GM21737 (cell line): ENCODE measurements around the gene TAF4.
"Not testable (repeated sequence)": the region's sequence is repeated elsewhere in the genome, so short reads cannot be mapped to it uniquely, and the experiment has no call there.

Experiments
- ATAC-seq: cut with Tn5 transposase; IDR thresholded peaks from one replicate; pipeline ENCODE4 v1.9.1; 2021; ENCODE audit warnings: mild to moderate bottlenecking, moderate library complexity; ENCODE audit not compliant: unreplicated experiment

TAF4 gene

DNA sequence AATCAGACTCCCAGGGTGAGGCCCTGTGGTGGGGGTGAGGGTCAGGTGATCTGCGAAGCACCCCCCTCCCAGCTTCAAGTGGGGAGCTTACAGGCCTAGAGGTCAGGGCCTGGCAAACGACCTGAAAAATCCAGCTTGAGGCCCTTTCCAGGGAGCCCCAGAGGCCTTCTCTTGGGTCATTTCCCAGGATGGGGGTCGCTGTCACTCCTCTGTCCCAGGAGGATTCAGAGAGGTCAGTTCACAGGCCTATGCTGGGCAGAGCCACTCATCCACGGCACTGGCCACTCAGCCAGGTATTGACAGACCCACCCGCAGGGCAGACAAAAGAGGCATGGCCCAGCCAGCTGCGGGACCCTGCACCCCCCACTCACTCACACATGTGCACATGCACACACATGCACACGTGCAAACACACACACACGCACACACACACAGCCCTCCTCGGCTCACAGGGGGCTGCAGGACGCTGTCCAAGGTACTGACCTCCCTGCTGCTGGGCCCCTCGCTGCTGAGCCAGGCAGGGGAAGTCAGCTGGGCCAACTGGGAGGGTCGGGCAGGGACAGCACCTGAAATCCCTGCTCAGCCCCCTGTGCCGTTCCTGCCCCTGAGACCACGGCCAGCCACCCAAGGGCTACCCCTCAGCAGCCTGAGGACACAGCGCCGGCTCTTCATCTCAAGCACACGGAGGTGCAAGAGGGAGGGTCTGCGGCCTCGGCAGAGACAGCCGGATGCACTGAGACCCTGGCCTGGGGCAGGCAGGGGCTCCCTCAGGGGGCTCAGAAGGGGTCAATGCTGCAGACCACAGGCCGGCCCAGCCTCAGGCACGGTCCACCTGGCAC is 113.8 kb downstream of the TAF4 start:
- no peak for ATAC-seq

GRCh38 chr20:61950641-61951071 is 115.0 kb downstream of the TAF4 start:
- no peak for ATAC-seq

- ATAC-seq: no peak
Measured at GRCh38 chr20:61949714-61950640, 115.7 kb downstream of the TAF4 start.

DNA sequence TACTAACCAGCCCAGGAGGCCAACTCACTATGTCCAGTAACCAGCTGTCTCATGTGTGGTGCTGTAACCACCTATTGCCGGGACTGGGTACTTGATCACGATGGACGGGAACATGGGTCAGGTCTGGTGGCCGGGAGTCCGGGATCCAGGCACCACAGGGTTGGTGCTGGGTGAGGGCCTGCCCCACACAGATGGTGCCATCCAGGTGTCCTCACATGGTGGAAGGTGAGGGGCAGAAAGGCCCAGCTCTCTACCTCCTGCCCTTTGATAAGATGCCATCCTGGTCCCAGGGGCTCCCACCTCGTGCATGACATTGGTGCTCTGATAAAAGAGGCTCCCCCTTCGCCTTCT is 116.3 kb downstream of the TAF4 start:
- ATAC-seq: no peak

- ATAC-seq: no peak
Measured at GRCh38 chr20:61948586-61949362, 116.9 kb downstream of the TAF4 start.

- ATAC-seq: not testable (repeated sequence)
Measured at GRCh38 chr20:61948056-61948455, 117.6 kb downstream of the TAF4 start.

- ATAC-seq: not testable (repeated sequence)
Measured at GRCh38 chr20:61945495-61945894, 120.2 kb downstream of the TAF4 start.

- not testable (repeated sequence) for ATAC-seq
Measured at GRCh38 chr20:61944967-61945366, 120.7 kb downstream of the TAF4 start.

GRCh38 chr20:61942526-61942925 is 123.2 kb downstream of the TAF4 start:
- ATAC-seq: no peak

DNA sequence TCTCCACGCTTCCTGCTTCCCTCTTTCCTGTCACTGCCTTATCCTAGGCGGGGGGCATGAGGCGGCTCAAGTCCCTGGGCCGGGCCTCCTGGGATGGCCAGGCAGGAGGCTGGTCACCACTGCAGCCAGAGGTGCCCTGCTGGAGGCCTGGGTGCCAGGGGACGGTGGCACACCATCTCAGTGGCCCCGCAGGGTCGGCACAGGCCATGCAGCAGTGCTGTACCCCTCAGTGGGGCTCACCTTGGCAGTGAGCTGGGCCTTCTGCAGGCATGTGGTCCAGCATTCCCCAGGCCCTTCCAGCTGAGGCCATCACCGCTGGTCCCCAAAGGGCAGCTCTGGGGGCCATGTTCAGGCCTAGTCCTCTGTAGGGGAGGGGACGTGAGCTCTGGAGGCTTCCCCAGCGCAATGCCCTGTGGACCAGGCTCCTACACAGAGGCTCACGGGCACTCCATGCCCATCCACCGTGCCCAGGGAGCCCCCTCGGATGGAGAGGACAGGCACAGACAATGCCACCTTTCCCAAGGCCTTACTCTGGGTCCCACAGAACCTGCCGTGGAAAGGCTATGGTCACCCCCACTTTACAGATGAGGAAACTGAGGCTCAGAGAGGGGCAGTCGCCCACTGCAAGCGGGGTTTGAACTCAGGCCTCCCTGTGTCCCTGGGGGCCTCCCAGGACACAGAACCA is 123.8 kb downstream of the TAF4 start:
- no peak for ATAC-seq

DNA sequence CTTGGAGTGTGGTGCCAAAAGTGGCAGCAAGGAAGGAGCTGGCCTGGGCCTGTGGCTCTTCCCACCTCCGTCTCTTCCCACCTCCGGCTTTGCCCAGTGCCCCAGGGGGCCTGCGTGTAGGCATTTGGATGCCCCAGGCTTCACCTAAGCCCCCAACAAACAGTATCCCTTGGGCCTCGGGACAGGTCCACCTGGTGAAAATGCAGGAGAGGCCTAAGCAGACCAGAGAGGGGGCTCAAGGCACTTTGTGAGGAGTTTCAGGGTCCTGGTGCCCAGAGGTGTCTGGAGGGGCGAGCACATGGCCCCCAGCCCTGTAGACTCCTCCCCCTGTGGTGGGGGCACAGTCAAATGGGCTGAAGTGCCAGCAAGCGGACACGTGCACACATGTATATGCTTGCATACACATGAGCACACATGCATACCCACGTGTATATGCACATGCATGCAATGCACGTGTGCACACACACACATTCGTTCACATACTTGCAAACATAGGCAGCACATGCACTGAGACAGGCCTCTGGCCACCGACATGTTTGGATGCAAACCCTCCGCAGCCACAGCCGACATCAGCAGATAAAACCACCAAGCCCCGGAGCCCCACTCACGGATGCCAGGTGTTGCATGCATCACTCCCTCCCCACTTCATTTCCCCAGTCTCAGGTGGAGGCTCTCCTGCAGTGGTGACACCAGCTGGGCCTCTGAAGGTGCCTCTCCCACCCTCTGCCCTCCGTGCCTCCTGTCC is 124.5 kb downstream of the TAF4 start:
- no peak for ATAC-seq

DNA sequence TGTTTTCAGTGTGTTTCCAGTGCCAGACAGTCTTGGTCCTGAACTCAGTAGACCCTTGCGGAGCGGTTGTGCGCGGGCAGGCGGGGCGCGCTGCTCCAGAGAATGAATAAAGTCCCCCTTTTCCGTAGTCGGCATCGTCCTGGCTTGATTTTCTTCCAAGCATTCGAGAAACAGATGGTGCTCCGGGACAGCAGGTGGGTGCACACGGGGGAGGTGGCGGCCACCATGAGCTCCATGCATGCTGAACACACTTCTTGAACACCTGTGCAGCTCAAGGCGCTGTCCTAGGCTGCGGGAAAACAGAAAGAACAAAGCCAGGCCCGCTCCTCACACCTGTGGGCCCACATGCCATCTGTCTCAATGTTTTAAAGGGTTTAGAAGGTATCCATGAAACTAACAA is 125.2 kb downstream of the TAF4 start:
- ATAC-seq: no peak

GRCh38 chr20:61939691-61940360 is 125.9 kb downstream of the TAF4 start:
- no peak for ATAC-seq

- no peak for ATAC-seq
Measured at GRCh38 chr20:61938839-61939690, 126.6 kb downstream of the TAF4 start.

DNA sequence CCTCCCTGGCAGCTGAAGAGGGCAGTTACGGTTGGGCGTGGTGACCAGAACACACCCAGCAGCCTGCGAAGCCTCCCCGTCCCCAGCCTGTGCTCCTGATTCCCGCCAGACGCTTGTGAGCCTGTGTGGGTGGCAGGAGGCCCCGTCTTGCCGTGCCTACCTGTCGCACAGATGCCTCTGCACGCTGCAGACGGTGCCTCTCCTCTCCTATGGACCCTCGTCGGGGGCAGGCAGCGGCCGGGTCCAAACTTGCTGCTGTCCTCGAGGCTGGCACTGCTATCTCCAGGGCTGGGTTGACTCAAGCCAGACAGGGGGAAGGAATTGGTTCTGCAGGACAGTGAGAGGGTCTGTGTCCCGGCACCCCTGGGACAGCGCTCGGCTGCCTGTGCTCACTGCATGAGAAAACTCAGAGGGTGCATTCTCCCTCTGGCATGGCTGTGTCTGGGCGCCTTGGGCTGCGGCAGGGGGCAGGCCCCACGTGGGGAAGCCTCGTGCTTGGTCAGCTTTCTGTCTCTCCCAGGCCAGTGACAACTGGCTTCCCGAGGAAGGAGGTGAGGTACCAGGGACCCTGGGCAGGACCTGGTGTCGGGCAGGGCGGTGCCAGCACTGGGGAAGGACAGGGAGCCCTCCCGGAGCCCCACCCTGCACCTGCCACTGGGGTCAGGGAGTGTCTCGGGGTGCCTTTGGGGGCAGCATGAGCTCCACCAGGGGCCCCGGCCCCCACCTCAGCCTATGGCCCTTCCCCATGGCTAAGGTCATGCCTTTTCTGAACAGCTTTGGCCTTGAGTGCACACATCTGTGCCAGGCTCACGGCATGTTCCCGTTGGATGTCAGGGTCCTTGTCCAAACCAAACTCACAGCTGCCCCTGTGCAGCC is 127.5 kb downstream of the TAF4 start:
- ATAC-seq: no peak

- no peak for ATAC-seq
Measured at GRCh38 chr20:61937146-61937962, 128.3 kb downstream of the TAF4 start.
